Smooth muscle cell (in vitro differentiated cells): ENCODE data around the gene CDK14. TPM values are rescaled to one million over a fixed set of nuclear protein-coding genes. Genes with fewer than 3 reads are reported as not detected.

ENCODE experiments used
- DNase-seq: peaks from one replicate; lab custom pipeline; 2025; ENCODE audit not compliant: unreplicated experiment; lab: John Stamatoyannopoulos, UW
- H2AFZ ChIP-seq: fragments of 200-600 bp; sonication (generic); 2 replicates; pipeline ENCODE4 v1.6.0; 2016; ENCODE audit warnings: antibody characterized with exemption, low read depth, mild to moderate bottlenecking
- H3F3A ChIP-seq: fragments of 200-600 bp; sonication (generic); 2 replicates; pipeline ENCODE4 v1.6.0; 2017; ENCODE audit warnings: antibody characterized with exemption, low read depth
- H3K27ac ChIP-seq: fragments of 200-600 bp; sonication (generic); 2 replicates; pipeline ENCODE4 v1.5.1; 2016; ENCODE audit warnings: low read depth, mild to moderate bottlenecking
- H3K27me3 ChIP-seq: fragments of 200-600 bp; sonication (generic); 2 replicates; pipeline ENCODE4 v1.6.1; 2016; ENCODE audit warnings: low read depth, mild to moderate bottlenecking
- H3K36me3 ChIP-seq: fragments of 200-600 bp; sonication (generic); 2 replicates; pipeline ENCODE4 v1.5.1; 2016; ENCODE audit warnings: low read depth
- H3K4me1 ChIP-seq: fragments of 200-600 bp; sonication (generic); 2 replicates; pipeline ENCODE4 v1.5.1; 2016; ENCODE audit warnings: low read depth
- H3K4me2 ChIP-seq: fragments of 200-600 bp; sonication (generic); 2 replicates; pipeline ENCODE4 v1.6.0; 2016; ENCODE audit warnings: mild to moderate bottlenecking
- H3K4me3 ChIP-seq: fragments of 200-600 bp; sonication (generic); 2 replicates; pipeline ENCODE4 v1.5.1; 2016; ENCODE audit warnings: mild to moderate bottlenecking
- H3K79me2 ChIP-seq: fragments of 200-600 bp; sonication (generic); 2 replicates; pipeline ENCODE4 v1.6.0; 2016; ENCODE audit warnings: low read depth, mild to moderate bottlenecking
- H3K9ac ChIP-seq: fragments of 200-600 bp; sonication (generic); 2 replicates; pipeline ENCODE4 v1.6.0; 2016; ENCODE audit warnings: low read depth
- H3K9me3 ChIP-seq: fragments of 200-600 bp; sonication (generic); replicated peaks from 2 replicates; pipeline ENCODE4 v1.5.1; 2016; ENCODE audit warnings: low read depth
- H4K20me1 ChIP-seq: fragments of 200-600 bp; sonication (generic); 2 replicates; pipeline ENCODE4 v1.6.0; 2016; ENCODE audit warnings: low read depth
- CTCF ChIP-seq: fragments of 200-600 bp; sonication (generic); IDR thresholded peaks from 2 replicates; pipeline ENCODE4 v1.5.1; 2017; ENCODE audit warnings: borderline replicate concordance, mild to moderate bottlenecking, antibody characterized with exemption; ENCODE audit not compliant: insufficient read depth, poor library complexity, severe bottlenecking
- WGBS: methylation state at CpG from one replicate; pipeline ENCODE4 v1.1.7; 2016; ENCODE audit warnings: low lambda C conversion rate; 5-methylcytosine and 5-hydroxymethylcytosine counted together
- polyA plus RNA-seq: library from polyadenylated mRNA; unstranded; fragments of >200 nt; fragmentation: Nextera tagmentation; extraction: Ambion mirVana; gene quantifications from 2 replicates; pipeline ENCODE4 v1.2.1, GENCODE V29; 2016
- total RNA-seq: library from RNA; depleted of rRNA; stranded (reverse); fragments of >200 nt; gene quantifications from 2 replicates; pipeline ENCODE4 v1.2.3, GENCODE V29; 2014

The CDK14 gene
- total and polyA plus RNA-seq, 2 experiments from 2014 or later, result 4.1 to 5.3 TPM

GRCh38 chr7:90994601-90995000 is 398.5 kb downstream of the CDK14 start:
- Histone ChIP-seq H3K4me3 (no peak overlapping the region), H3K27me3 (no peaks in the 10 kb centered on the region), H3K4me1 (no peaks in the 10 kb centered on the region), H4K20me1 (no peaks in the 10 kb centered on the region), H3K9ac (no peak overlapping the region), H3K27ac (no peak overlapping the region), H3K79me2 (no peaks in the 10 kb centered on the region), H2AFZ (no peak overlapping the region), H3K36me3 (no peaks in the 10 kb centered on the region), H3K9me3 (no peaks in the 10 kb centered on the region), H3F3A (no peaks in the 10 kb centered on the region), H3K4me2 (no peak overlapping the region)
- no peak for TF ChIP-seq CTCF
- 90% methylated on average over 5 of the region's 5 CpGs for WGBS
- no peak for DNase-seq

- TF ChIP-seq CTCF, result no peak
- Histone ChIP-seq H4K20me1 (no peaks in the 10 kb centered on the region), H3K36me3 (no peaks in the 10 kb centered on the region), H3K4me1 (peaks cover 14% of the 10 kb centered on the region), H3K4me2 (no peak overlapping the region), H3K9ac (no peak overlapping the region), H2AFZ (no peak overlapping the region), H3K4me3 (no peak overlapping the region), H3F3A (no peaks in the 10 kb centered on the region), H3K79me2 (no peaks in the 10 kb centered on the region), H3K27ac (no peak overlapping the region), H3K9me3 (no peaks in the 10 kb centered on the region), H3K27me3 (no peaks in the 10 kb centered on the region)
- 74% methylated on average over 2 of the region's 2 CpGs for WGBS
- no peak for DNase-seq
Observed at GRCh38 chr7:90995996-90996395, 399.9 kb downstream of the CDK14 start.

DNA sequence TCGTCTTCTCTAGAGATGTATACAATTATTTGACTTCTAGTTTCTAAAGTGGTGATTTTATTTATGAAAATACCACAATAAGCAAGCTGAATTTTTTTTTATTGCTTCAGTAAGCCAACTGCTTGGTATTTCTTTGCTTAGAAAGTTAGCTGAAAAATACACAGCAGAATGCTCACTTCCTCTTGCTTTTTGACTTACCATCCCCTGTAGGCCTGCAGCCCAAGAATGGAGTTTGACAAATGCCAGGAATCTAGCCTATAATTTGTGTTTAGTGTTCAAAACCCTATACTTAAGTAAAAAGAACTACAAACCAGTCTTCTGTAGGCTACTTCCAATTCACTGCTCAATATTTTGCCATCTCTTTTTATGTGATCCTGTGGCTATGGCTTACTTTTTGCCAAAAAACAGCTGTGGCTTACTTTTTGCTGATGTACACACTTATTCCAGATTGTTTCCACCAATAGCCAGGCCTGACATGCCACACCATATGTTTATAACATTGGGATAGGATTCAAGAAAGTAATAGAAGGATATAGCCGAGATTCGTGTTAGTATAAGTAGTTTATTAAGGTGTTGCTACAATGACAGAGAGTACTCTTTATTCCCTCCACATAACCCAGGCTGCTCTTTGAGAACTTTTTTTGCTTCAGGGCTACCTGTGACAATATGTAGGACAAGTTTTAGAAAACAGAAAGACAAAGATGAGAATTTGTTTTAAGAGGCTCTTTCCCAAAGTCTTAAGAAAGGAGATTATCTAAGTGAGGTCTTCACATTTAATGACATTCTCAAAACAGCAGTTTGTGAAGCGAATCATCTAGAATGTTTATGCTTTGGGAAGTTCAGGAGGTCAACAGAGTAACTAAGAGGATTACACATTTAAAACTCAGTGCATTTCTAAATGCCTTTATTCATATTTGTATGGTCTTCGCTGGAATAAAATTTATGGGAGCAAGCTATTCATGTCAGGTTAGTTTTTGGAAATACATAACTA is 404.2 kb downstream of the CDK14 start:
- no peaks in the 10 kb centered on the region for H3K79me2 ChIP-seq
- no peak overlapping the region for H3K4me2 ChIP-seq
- H2AFZ ChIP-seq, result no peak overlapping the region
- no peaks in the 10 kb centered on the region for H3F3A ChIP-seq
- H3K27me3 ChIP-seq, result no peaks in the 10 kb centered on the region
- H3K9ac ChIP-seq, result no peak overlapping the region
- H3K36me3 ChIP-seq, result no peaks in the 10 kb centered on the region
- WGBS, result 71% methylated on average over 5 of the region's 5 CpGs
- H3K4me3 ChIP-seq, result no peak overlapping the region
- no peak for TF ChIP-seq CTCF
- DNase-seq, result no peak
- no peaks in the 10 kb centered on the region for H4K20me1 ChIP-seq
- H3K9me3 ChIP-seq, result no peaks in the 10 kb centered on the region
- no peak overlapping the region for H3K27ac ChIP-seq
- H3K4me1 ChIP-seq, result peaks cover 15% of the 10 kb centered on the region
